HEK293 (cell line): ENCODE measurements around the gene PLCB1.

Experiments used
- CTCF ChIA-PET: fragments of 350-600 bp; formaldehyde crosslinking; extraction: SDS; loops from one replicate; lab custom pipeline; 2021; ENCODE audit warnings: antibody characterized with exemption; lab: Yijun Ruan, JAX
- POLR2A ChIA-PET: fragments of 300-600 bp; formaldehyde crosslinking; extraction: SDS; loops from one replicate; lab custom pipeline; 2020; ENCODE audit warnings: antibody characterized with exemption, inconsistent platforms; lab: Yijun Ruan, JAX
- H3K27ac ChIP-seq: fragments of 200-500 bp; sonication (Bioruptor generic); 2 replicates; pipeline ENCODE4 v1.5.1; 2014; ENCODE audit warnings: low read depth, low read length, control low read depth, inconsistent platforms; ENCODE audit errors: extremely low read depth
- H3K36me3 ChIP-seq, 2 experiments: fragments of 200-500 bp in 1 of 2; sonication (Bioruptor generic) in 1 of 2; 1 replicate in 1 of 2; 2 replicates in 1 of 2; pipeline ENCODE4 v1.5.1; 2014 to 2017; ENCODE audit warnings: inconsistent platforms in 2 of 2, low read length in 2 of 2; ENCODE audit not compliant: control insufficient read depth in 2 of 2, insufficient read depth in 1 of 2
- H3K4me1 ChIP-seq: fragments of 200-500 bp; sonication (Bioruptor generic); 2 replicates; pipeline ENCODE4 v1.5.1; 2014; ENCODE audit warnings: mild to moderate bottlenecking, low read length, inconsistent platforms; ENCODE audit not compliant: control insufficient read depth, insufficient read depth
- H3K4me3 ChIP-seq: 2 replicates; pipeline ENCODE4 v1.5.1; 2011; ENCODE audit warnings: low read depth, mild to moderate bottlenecking, control low read depth, low read length, moderate library complexity
- H3K9me3 ChIP-seq: fragments of 200-500 bp; sonication (Bioruptor generic); 2 replicates; pipeline ENCODE4 v1.5.1; 2014; ENCODE audit warnings: low read depth, low read length, inconsistent platforms; ENCODE audit not compliant: control insufficient read depth, insufficient read depth
- BCL11B ChIP-seq: fragments of 450-650 bp; formaldehyde crosslinking; IDR thresholded peaks from 2 replicates; pipeline ENCODE4 v1.5.1; 2016; ENCODE audit warnings: low read depth, missing biosample characterization, missing genetic modification characterization
- EGR2 ChIP-seq: fragments of 450-650 bp; formaldehyde crosslinking; IDR thresholded peaks from 2 replicates; pipeline ENCODE4 v1.5.1; 2016; ENCODE audit warnings: low read depth, missing biosample characterization, missing genetic modification characterization
- GLI4 ChIP-seq: fragments of 450-650 bp; formaldehyde crosslinking; IDR thresholded peaks from 2 replicates; pipeline ENCODE4 v1.5.1; 2016; ENCODE audit warnings: missing biosample characterization, missing genetic modification characterization
- HIC1 ChIP-seq: fragments of 450-650 bp; formaldehyde crosslinking; IDR thresholded peaks from 2 replicates; pipeline ENCODE4 v1.5.1; 2016; ENCODE audit warnings: missing biosample characterization, missing genetic modification characterization
- SCRT1 ChIP-seq: fragments of 450-650 bp; formaldehyde crosslinking; IDR thresholded peaks from 2 replicates; pipeline ENCODE4 v1.5.1; 2016; ENCODE audit warnings: missing biosample characterization, missing genetic modification characterization, borderline replicate concordance
- ZBTB26 ChIP-seq: fragments of 450-650 bp; formaldehyde crosslinking; optimal IDR thresholded peaks from 2 replicates; pipeline ENCODE3; 2016; ENCODE audit warnings: missing biosample characterization, mild to moderate bottlenecking, missing genetic modification characterization
- ZNF112 ChIP-seq: fragments of 450-650 bp; formaldehyde crosslinking; IDR thresholded peaks from 2 replicates; pipeline ENCODE4 v1.5.0; 2017; ENCODE audit warnings: missing biosample characterization, missing genetic modification characterization
- ZNF248 ChIP-seq: fragments of 450-650 bp; formaldehyde crosslinking; IDR thresholded peaks from 2 replicates; pipeline ENCODE4 v1.5.1; 2017; ENCODE audit warnings: missing biosample characterization, missing genetic modification characterization
- ZNF366 ChIP-seq: fragments of 450-650 bp; formaldehyde crosslinking; conservative IDR thresholded peaks from 2 replicates; pipeline ENCODE4 v1.5.1; 2016; ENCODE audit warnings: missing biosample characterization, missing genetic modification characterization
- ZNF423 ChIP-seq: fragments of 450-650 bp; formaldehyde crosslinking; IDR thresholded peaks from 2 replicates; pipeline ENCODE4 v1.5.1; 2016; ENCODE audit warnings: missing biosample characterization, missing genetic modification characterization
- ZNF488 ChIP-seq: fragments of 450-650 bp; formaldehyde crosslinking; IDR thresholded peaks from 2 replicates; pipeline ENCODE4 v1.5.1; 2016; ENCODE audit warnings: missing biosample characterization, missing genetic modification characterization
- ZNF529 ChIP-seq: fragments of 450-650 bp; formaldehyde crosslinking; IDR thresholded peaks from 2 replicates; pipeline ENCODE4 v1.5.1; 2017; ENCODE audit warnings: missing genetic modification characterization, missing biosample characterization; ENCODE audit not compliant: insufficient replicate concordance
- ZNF555 ChIP-seq: fragments of 450-650 bp; formaldehyde crosslinking; conservative IDR thresholded peaks from 2 replicates; pipeline ENCODE4 v1.5.1; 2017; ENCODE audit warnings: missing biosample characterization, mild to moderate bottlenecking, missing genetic modification characterization, inconsistent platforms
- ZNF558 ChIP-seq: fragments of 450-650 bp; formaldehyde crosslinking; IDR thresholded peaks from 2 replicates; pipeline ENCODE4 v1.5.1; 2016; ENCODE audit warnings: missing biosample characterization, missing genetic modification characterization
- ZNF561 ChIP-seq: fragments of 450-650 bp; IDR thresholded peaks from 2 replicates; pipeline ENCODE4 v1.5.1; 2018; ENCODE audit warnings: missing biosample characterization, missing genetic modification characterization, borderline replicate concordance
- ZNF621 ChIP-seq: fragments of 450-650 bp; formaldehyde crosslinking; IDR thresholded peaks from 2 replicates; pipeline ENCODE4 v1.5.1; 2017; ENCODE audit warnings: missing biosample characterization, missing genetic modification characterization
- ZNF623 ChIP-seq: fragments of 450-650 bp; formaldehyde crosslinking; IDR thresholded peaks from 2 replicates; pipeline ENCODE4 v1.5.1; 2016; ENCODE audit warnings: missing biosample characterization, missing genetic modification characterization
- ZNF645 ChIP-seq: fragments of 450-650 bp; formaldehyde crosslinking; IDR thresholded peaks from 2 replicates; pipeline ENCODE4; 2016; ENCODE audit warnings: missing biosample characterization, missing genetic modification characterization
- TF ChIP-seq, protein P1 (sequence below): fragments of 450-650 bp; formaldehyde crosslinking; IDR thresholded peaks from 2 replicates; pipeline ENCODE4 v1.5.1; 2017; ENCODE audit warnings: missing biosample characterization, missing genetic modification characterization
- TF ChIP-seq, protein P2 (sequence below): fragments of 450-650 bp; formaldehyde crosslinking; IDR thresholded peaks from 2 replicates; pipeline ENCODE4 v1.5.1; 2016; ENCODE audit warnings: missing biosample characterization, missing genetic modification characterization
- TF ChIP-seq, protein P3 (sequence below): fragments of 450-650 bp; formaldehyde crosslinking; IDR thresholded peaks from 2 replicates; pipeline ENCODE4 v1.5.1; 2016; ENCODE audit warnings: missing biosample characterization, missing genetic modification characterization
- TF ChIP-seq, protein P4 (sequence below): fragments of 450-650 bp; formaldehyde crosslinking; IDR thresholded peaks from 2 replicates; pipeline ENCODE4 v1.5.1; 2016; ENCODE audit warnings: missing biosample characterization, missing genetic modification characterization

Gene PLCB1

DNA sequence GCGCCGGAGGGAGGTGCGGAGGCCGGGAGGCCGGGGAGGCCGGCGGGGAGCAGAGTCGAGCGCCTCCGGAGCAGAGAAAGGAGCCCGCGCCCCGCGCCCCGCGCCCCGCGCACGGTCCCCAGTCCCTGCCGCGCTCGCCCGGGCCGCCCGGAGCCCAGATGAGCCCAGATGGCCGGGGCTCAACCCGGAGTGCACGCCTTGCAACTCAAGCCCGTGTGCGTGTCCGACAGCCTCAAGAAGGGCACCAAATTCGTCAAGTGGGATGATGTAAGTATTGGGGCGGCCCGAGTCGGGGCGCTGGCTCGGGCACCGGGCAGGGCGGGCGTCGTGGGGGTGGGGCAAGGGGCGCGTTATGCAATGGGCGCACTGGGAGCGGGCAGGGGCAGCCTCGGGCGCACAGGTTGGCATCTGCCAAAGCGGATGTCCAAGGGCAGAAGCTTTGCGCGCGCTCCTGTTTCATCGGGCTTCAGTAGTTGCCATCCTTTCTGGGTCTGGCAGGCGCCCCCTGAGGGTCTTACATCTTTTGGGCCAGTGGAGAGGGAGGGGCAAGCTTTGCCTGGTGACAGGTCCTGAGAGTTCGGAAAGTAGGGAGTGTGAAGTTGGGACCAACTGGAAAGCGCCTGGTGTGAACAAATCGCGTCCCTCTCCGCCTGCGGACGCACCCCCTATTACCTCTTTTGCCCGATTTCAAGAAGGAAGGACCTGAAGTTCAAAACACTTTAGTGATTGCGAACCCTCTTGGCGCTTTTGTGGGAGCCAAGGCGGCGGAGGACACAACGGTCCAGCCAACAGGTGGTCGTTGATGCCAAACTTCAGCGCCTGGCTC is 631 bp downstream of the PLCB1 start (continued):
- TF ChIP-seq, protein P1, sequence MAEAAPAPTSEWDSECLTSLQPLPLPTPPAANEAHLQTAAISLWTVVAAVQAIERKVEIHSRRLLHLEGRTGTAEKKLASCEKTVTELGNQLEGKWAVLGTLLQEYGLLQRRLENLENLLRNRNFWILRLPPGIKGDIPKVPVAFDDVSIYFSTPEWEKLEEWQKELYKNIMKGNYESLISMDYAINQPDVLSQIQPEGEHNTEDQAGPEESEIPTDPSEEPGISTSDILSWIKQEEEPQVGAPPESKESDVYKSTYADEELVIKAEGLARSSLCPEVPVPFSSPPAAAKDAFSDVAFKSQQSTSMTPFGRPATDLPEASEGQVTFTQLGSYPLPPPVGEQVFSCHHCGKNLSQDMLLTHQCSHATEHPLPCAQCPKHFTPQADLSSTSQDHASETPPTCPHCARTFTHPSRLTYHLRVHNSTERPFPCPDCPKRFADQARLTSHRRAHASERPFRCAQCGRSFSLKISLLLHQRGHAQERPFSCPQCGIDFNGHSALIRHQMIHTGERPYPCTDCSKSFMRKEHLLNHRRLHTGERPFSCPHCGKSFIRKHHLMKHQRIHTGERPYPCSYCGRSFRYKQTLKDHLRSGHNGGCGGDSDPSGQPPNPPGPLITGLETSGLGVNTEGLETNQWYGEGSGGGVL (tag by site-specific recombination): no peak
- TF ChIP-seq, protein P2, sequence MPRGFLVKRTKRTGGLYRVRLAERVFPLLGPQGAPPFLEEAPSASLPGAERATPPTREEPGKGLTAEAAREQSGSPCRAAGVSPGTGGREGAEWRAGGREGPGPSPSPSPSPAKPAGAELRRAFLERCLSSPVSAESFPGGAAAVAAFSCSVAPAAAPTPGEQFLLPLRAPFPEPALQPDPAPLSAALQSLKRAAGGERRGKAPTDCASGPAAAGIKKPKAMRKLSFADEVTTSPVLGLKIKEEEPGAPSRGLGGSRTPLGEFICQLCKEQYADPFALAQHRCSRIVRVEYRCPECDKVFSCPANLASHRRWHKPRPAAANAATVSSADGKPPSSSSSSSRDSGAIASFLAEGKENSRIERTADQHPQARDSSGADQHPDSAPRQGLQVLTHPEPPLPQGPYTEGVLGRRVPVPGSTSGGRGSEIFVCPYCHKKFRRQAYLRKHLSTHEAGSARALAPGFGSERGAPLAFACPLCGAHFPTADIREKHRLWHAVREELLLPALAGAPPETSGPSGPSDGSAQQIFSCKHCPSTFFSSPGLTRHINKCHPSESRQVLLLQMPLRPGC (tag by site-specific recombination): no peak
- TF ChIP-seq ZNF561 (tag by site-specific recombination) (no peak), ZNF558 (tag by site-specific recombination) (no peak), ZNF621 (tag by site-specific recombination) (no peak), ZNF112 (tag by site-specific recombination) (no peak), EGR2 (tag by site-specific recombination) (no peak), ZNF366 (tag by site-specific recombination) (no peak), ZBTB26 (tag by site-specific recombination) (peak; percentile 43), BCL11B (tag by site-specific recombination) (no peak), HIC1 (tag by site-specific recombination) (peak; percentile 62; the same call in 1 of the 2 replicates), ZNF488 (tag by site-specific recombination) (no peak), ZNF423 (tag by site-specific recombination) (no peak)

DNA sequence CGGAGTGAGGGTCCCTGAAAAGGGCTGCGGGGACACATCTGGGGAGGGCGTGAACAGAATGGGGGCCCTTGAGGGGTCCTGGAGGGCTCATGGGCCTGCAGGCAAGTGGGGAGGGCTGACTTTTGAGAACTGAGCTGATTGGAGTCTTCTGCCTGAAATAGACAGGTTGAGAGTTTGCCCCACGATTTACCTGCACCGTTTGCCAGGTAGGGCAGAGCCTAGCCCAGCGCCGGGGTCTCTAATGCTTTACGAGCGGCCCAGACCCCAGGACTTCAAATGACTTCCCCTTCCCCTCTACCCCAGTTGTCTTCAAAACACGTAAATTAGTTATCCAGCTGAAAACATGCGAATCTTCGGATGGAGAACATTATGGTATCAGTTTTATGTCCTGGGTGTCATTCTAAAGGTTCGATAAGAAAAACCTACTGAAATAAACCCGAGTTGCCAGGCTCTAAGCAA is 1.3 kb downstream of the PLCB1 start:
- Histone ChIP-seq H3K36me3 (no peaks in the 10 kb centered on the region), H3K27ac (no peak overlapping the region; the same call in 1 of the 2 replicates), H3K9me3 (no peaks in the 10 kb centered on the region), H3K4me1 (peaks cover 3% of the 10 kb centered on the region; the same call in 1 of the 2 replicates), H3K4me3 (no peak overlapping the region)
- ChIA-PET POLR2A (interaction anchor here (0.6 kb wide), 1 partner anchor 507 kb away, joined by 3 read pairs; no protein-coding TSS in a partner anchor), CTCF (interaction anchor here (0.6 to 9.9 kb wide), 4 partner anchors 20 to 588 kb away, joined by 3 to 58 read pairs (median 3); no protein-coding TSS in a partner anchor)
- TF ChIP-seq, protein P3, sequence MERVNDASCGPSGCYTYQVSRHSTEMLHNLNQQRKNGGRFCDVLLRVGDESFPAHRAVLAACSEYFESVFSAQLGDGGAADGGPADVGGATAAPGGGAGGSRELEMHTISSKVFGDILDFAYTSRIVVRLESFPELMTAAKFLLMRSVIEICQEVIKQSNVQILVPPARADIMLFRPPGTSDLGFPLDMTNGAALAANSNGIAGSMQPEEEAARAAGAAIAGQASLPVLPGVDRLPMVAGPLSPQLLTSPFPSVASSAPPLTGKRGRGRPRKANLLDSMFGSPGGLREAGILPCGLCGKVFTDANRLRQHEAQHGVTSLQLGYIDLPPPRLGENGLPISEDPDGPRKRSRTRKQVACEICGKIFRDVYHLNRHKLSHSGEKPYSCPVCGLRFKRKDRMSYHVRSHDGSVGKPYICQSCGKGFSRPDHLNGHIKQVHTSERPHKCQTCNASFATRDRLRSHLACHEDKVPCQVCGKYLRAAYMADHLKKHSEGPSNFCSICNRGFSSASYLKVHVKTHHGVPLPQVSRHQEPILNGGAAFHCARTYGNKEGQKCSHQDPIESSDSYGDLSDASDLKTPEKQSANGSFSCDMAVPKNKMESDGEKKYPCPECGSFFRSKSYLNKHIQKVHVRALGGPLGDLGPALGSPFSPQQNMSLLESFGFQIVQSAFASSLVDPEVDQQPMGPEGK: no peak
- TF ChIP-seq ZNF623 (tag by site-specific recombination) (no peak), ZNF645 (tag by site-specific recombination) (no peak), ZNF555 (tag by site-specific recombination) (no peak), SCRT1 (tag by site-specific recombination) (no peak), ZNF248 (no peak), GLI4 (tag by site-specific recombination) (no peak), ZNF529 (tag by site-specific recombination) (no peak)
- TF ChIP-seq, protein P4, sequence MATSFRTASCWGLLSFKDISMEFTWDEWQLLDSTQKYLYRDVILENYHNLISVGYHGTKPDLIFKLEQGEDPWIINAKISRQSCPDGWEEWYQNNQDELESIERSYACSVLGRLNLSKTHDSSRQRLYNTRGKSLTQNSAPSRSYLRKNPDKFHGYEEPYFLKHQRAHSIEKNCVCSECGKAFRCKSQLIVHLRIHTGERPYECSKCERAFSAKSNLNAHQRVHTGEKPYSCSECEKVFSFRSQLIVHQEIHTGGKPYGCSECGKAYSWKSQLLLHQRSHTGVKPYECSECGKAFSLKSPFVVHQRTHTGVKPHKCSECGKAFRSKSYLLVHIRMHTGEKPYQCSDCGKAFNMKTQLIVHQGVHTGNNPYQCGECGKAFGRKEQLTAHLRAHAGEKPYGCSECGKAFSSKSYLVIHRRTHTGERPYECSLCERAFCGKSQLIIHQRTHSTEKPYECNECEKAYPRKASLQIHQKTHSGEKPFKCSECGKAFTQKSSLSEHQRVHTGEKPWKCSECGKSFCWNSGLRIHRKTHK (tag by site-specific recombination): no peak
